GM11168 (cell line): ENCODE results near the gene NEMP1.
"Not testable (repeated sequence)": the region's sequence is repeated elsewhere in the genome, so short reads cannot be mapped to it uniquely, and the experiment has no call there.

ENCODE experiments used
- in situ Hi-C: fragments of 300-500 bp; cut with MboI; formaldehyde crosslinking; loops from one replicate; pipeline ENCODE4 v1.12.0; 2022; ENCODE audit warnings: low sequenced_read_pairs; ENCODE audit not compliant: unreplicated experiment

NEMP1 gene

GRCh38 chr12:57039016-57039798 is 39.4 kb downstream of the NEMP1 start:
- in situ Hi-C loops = no loop called here

GRCh38 chr12:57037264-57037663 is 41.3 kb downstream of the NEMP1 start:
- in situ Hi-C loops = no loop called here

GRCh38 chr12:57033431-57033830 is 45.2 kb downstream of the NEMP1 start:
- in situ Hi-C loops = no loop called here

- in situ Hi-C loops = no loop called here
Measured at GRCh38 chr12:57031789-57032188, 46.8 kb downstream of the NEMP1 start.

GRCh38 chr12:57031138-57031725 is 47.4 kb downstream of the NEMP1 start:
- in situ Hi-C loops = no loop called here

- in situ Hi-C loops = no loop called here
Measured at GRCh38 chr12:57029457-57029856, 49.1 kb downstream of the NEMP1 start.

GRCh38 chr12:57027805-57028153 is 50.8 kb downstream of the NEMP1 start:
- in situ Hi-C loops = no loop called here

GRCh38 chr12:57027011-57027804 is 51.4 kb downstream of the NEMP1 start:
- in situ Hi-C loops = no loop called here

GRCh38 chr12:57025196-57025595 is 53.4 kb downstream of the NEMP1 start:
- in situ Hi-C loops = no loop called here

GRCh38 chr12:57022324-57022723 is 56.3 kb downstream of the NEMP1 start:
- in situ Hi-C loops = not testable (repeated sequence)

- in situ Hi-C loops = no loop called here
Measured at GRCh38 chr12:57019983-57020719, 58.4 kb downstream of the NEMP1 start.

GRCh38 chr12:57018906-57019305 is 59.7 kb downstream of the NEMP1 start:
- in situ Hi-C loops = no loop called here

GRCh38 chr12:57018353-57018752 is 60.2 kb downstream of the NEMP1 start:
- in situ Hi-C loops = not testable (repeated sequence)

- in situ Hi-C loops = no loop called here
Measured at GRCh38 chr12:57016348-57016747, 62.2 kb downstream of the NEMP1 start, which contains the start of gene TAC3. Gene TAC3 (minus strand): TSS chr12:57016529. CDS start chr12:57015797, 732 bp downstream.

GRCh38 chr12:57012600-57013465 is 65.8 kb downstream of the NEMP1 start:
- in situ Hi-C loops = loop anchor here (5.0 kb wide), 2 partner anchors 54 to 99 kb away; partner anchors contain the start of gene STAT6

GRCh38 chr12:57011438-57012424 is 66.9 kb downstream of the NEMP1 start:
- in situ Hi-C loops = loop anchor here (5.0 kb wide), 2 partner anchors 56 to 101 kb away; partner anchors contain the start of gene STAT6

GRCh38 chr12:57010627-57011247 is 67.9 kb downstream of the NEMP1 start:
- in situ Hi-C loops = loop anchor here (5.0 kb wide), 2 partner anchors 57 to 102 kb away; partner anchors contain the start of gene STAT6
